ENCODE measurements around the gene HS3ST3B1. TPM values are rescaled to one million over a fixed set of nuclear protein-coding genes. Genes with fewer than 3 reads are reported as not detected.

HS3ST3B1 gene
- total RNA-seq (2014; rRNA removed; shearing (Covaris generic)): 3.3 and 8.2 TPM in 2 replicates

GRCh38 chr17:14300575-14301278 is at the start of gene HS3ST3B1:
Gene HS3ST3B1 (plus strand): TSS chr17:14301081. CDS start chr17:14301519, 438 bp downstream.
- DNase-seq (ENCODE audit: low read depth): peak; percentile 99

DNA sequence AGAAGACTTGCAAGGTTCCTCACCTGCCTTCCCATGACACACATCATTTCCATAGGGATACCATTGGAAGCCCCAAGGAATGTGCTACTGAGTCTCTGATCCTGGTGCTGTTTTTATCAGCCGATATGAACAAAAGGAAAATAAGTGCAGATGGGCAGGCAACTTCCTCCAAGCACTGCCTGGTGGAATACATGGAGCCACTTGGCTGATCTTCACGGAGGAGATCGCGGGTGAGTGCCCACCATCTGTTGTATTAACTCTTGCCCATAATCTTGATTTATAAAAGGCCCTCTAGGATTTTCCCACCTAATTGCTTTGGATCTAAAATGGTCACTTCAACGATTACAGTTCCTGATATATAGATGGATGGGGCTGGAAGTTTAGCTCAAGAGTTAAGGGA is 39.5 kb upstream of the HS3ST3B1 start:
- no peak for DNase-seq (ENCODE audit: low read depth)

- no peak for DNase-seq (ENCODE audit: low read depth)
Measured at GRCh38 chr17:14268264-14268663, 32.6 kb upstream of the HS3ST3B1 start.

DNA sequence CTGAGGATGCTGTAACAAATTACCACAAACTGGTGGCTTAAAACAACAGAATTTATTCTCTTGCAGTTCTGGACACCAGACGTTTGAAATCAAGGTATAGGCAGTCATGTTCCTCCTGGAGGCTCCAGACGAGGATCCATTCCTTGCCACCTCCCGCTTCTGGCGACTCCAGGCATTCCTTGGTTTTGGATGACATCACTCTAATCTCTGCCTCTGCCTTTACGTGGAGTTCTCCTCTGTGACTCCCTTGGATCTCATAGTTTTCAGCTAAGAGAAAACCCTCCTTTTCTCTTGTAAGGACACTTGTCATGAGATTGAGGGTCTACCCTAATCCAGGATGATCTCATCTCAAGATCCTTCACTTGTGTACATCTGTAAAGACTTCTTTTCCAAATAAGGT is 31.4 kb upstream of the HS3ST3B1 start:
- DNase-seq (ENCODE audit: low read depth): no peak

- DNase-seq (ENCODE audit: low read depth): no peak
Measured at GRCh38 chr17:14270508-14270907, 30.4 kb upstream of the HS3ST3B1 start.

DNA sequence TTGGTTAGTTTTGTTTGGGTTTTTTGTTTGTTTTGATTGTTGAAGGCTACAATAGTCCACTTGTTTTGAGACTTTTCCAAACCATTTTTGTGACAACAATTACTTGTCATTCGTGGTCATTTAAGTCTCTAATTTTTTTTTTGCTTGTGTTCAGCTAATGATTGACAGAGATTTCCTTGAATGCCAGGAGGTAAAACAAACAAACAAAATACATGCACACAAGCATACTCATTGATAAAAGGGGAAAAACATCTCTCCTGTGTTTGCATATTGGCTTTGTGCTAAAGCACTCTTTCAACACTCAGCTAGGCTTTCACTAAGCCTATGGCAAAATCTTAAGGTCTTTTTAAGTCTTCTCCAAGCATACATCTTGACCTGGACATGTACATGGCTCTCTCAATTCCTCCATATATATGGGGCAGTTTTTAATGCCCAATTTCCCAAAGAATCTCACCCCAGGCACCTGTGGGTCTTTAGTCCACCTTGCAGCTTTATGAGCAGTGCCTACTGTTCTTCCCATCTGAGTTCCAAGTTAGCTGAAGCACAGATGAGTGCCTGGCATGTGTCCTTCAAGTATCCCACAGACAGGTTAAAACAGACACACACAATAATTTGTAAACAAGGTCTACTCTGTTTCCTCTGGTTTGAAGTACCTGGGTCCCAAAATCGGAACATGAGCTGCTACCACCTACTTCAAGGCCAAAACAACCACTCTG is 24.2 kb upstream of the HS3ST3B1 start:
- no peak for DNase-seq (ENCODE audit: low read depth)

DNA sequence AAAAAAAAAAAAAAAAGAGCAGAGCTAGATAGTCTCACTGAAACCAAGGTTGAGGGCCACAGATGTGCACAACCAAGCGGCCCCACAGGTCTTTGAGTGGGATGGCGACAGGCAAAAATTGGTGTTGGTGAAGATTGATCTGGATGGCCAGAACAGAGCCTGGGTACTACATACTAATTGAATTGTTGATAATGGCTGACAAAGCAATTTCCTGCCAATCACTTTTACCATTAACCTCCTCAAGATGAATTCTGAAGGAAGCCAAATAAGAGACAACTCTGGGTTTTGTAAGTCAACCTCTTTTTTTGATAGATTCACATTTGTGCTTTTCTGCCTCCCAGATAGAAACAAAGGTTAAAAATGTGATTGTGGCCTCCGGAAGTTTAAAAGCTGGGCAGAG is 19.4 kb upstream of the HS3ST3B1 start:
- DNase-seq (ENCODE audit: low read depth): no peak

- no peak for DNase-seq (ENCODE audit: low read depth)
Measured at GRCh38 chr17:14282726-14283125, 18.2 kb upstream of the HS3ST3B1 start.

DNA sequence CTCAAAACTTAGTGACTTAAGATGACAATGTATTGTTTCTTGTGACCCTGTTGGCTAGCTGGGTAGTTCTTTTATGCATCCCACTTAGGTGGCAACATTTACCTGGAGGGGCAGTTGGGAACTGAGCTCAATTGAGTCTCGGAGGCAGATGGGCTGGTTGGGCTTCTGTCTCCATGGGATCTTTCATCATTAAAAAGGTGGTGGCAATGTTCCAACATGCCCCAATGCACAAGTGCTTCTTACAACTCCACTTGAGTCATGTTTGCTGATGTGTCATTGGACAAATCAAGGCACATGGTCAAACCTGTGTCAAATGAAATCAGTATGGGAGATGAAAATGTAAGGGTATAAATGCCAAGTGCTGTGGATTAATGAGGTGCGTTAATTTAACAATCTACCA is 11.7 kb upstream of the HS3ST3B1 start:
- no peak for DNase-seq (ENCODE audit: low read depth)

- no peak for DNase-seq (ENCODE audit: low read depth)
Measured at GRCh38 chr17:14294876-14295275, 6.0 kb upstream of the HS3ST3B1 start.

GRCh38 chr17:14295676-14296075 is 5.2 kb upstream of the HS3ST3B1 start:
- no peak for DNase-seq (ENCODE audit: low read depth)

- DNase-seq (ENCODE audit: low read depth): no peak
Measured at GRCh38 chr17:14296166-14296910, 4.5 kb upstream of the HS3ST3B1 start.

DNA sequence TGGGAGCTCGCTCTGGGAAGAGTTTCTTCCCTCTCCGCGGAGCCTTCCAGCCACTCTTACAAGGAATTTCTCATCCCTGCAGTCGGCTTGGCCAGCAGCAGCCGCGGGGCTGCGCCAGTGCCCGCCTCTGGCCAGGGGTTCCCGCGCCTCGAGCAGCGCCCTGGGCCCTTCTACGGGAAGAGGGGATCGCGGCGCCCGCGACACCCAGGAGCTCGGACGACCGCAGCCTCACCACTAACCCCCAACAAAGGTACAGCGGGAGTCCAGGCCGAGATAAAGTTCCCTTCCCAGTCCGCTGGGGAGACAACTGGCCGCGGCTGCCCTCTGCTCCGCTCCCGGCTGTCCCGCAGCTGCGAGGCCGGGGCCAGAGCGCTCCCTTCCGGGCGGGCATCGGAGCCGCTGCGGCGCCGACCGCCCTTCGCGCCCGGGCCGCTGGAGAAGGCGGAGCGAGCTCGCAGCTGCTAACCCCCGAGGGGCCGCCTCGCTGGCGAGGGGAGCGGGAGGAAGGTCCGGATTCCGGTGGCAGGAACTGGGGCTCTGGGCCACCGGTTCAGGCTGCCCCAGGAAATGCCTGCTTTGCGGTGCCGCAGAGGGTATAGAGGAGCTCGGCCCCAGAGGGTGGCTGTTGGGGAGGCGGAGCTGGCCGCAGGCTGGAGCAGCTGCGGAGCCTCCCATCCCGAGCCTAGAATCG is 3.6 kb upstream of the HS3ST3B1 start:
- peak; percentile 59 for DNase-seq (ENCODE audit: low read depth)

- DNase-seq (ENCODE audit: low read depth): no peak
Measured at GRCh38 chr17:14298221-14298946, 2.5 kb upstream of the HS3ST3B1 start.

DNA sequence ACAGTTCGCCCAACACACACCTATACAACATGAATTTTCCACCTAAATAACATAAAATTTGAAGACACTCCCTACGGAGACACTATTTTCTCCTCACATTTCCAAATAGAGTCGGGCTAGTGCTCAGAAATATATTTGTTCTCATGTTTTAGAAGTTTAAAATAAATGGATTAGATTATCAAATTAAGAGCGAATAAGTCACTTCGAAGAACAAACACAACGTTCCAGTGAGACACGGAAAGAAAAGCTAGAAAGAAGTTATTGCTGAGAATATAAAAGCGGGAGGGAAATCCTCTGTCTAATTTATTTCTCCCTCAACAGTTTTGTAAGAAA is 2.0 kb upstream of the HS3ST3B1 start:
- DNase-seq (ENCODE audit: low read depth): no peak

GRCh38 chr17:14299280-14300141 is 1.4 kb upstream of the HS3ST3B1 start:
- DNase-seq (ENCODE audit: low read depth): peak; percentile 47

DNA sequence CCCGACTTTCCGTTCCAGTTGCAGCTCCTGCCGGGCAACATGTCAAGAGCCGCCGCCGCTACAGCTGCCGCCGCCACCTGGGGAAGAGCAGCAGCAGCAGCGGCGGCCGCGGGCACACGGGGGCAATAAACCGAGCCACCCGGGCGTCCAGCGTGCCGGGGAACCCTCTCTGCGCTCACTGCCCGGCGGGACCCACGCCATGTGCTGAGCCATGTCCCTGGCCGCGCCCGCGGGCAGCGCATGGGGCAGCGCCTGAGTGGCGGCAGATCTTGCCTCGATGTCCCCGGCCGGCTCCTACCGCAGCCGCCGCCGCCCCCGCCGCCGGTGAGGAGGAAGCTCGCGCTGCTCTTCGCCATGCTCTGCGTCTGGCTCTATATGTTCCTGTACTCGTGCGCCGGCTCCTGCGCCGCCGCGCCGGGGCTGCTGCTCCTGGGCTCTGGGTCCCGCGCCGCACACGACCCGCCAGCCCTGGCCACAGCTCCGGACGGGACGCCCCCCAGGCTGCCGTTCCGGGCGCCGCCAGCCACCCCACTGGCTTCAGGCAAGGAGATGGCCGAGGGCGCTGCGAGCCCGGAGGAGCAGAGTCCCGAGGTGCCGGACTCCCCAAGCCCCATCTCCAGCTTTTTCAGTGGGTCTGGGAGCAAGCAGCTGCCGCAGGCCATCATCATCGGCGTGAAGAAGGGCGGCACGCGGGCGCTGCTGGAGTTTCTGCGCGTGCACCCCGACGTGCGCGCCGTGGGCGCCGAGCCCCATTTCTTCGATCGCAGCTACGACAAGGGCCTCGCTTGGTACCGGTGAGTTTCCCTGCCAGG is 604 bp downstream of the HS3ST3B1 start:
- peak; percentile 27 for DNase-seq (ENCODE audit: low read depth)

- peak; percentile 52 for DNase-seq (ENCODE audit: low read depth)
Measured at GRCh38 chr17:14302091-14302430, 1.2 kb downstream of the HS3ST3B1 start.

- peak; percentile 83 for DNase-seq (ENCODE audit: low read depth)
Measured at GRCh38 chr17:14302431-14303099, 1.7 kb downstream of the HS3ST3B1 start.
